COLO668 (cell line): ENCODE results near the gene KRTAP16-1.
"Not testable (repeated sequence)": the region's sequence is repeated elsewhere in the genome, so short reads cannot be mapped to it uniquely, and the experiment has no call there.

Experiments
- DNase-seq: peaks from one replicate; lab custom pipeline; 2025; ENCODE audit not compliant: unreplicated experiment; lab: John Stamatoyannopoulos, UW

KRTAP16-1 gene

DNA sequence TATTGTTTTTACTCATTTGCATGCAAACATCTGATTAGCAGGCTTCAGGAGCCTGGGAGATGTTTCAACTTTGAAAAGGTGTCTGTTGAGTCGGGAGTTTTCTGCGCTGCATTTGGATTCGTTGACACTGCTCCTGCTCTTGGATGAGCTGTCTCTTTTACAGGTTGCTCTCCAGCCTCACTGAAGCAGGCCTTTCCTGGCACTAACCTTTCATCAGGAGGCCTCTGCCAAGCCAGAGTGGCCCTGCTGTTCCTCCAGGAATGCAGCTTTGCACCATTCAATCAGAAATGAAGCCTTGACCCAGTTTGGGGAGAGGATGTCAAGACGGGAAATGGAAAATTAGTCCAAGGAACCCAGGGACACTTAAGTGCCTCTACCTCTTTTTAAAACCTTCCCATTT, 6.1 kb downstream of the KRTAP16-1 start:
- DNase-seq: no peak

GRCh38 chr17:41301916-41302901, 6.9 kb downstream of the KRTAP16-1 start, which contains the start of gene KRTAP29-1:
Gene KRTAP29-1, minus strand, starts transcription at chr17:41302851. Its CDS starts 0 bp downstream, at chr17:41302851.
- no peak for DNase-seq

DNA sequence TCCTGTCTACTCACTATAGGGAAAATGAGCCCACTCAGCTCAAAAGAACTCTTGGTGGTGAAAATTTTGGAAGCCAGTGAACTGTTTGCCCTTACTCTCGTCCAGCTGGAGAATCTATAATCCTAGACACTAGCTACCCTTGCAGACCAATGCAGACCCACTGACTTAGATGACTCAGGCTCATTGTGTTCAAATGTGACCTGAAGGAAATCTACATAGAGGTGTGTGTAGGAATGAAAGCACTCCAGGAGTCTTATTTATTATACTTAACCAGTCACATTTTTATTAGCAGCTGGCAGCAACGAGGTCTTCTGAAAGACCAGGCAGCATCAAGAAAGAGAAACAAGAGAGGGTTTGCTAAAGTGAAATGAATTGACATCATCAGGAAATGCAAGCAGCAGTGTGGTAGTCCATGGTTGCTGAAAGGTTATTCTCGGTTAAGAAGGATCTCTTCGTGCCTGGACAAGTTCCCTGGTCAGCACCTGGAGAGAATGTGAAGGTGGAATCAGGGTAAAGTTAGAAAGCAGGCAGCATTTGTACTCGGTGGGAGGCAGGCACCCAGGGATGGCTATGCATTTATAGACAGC, 7.8 kb downstream of the KRTAP16-1 start:
- no peak for DNase-seq

DNA sequence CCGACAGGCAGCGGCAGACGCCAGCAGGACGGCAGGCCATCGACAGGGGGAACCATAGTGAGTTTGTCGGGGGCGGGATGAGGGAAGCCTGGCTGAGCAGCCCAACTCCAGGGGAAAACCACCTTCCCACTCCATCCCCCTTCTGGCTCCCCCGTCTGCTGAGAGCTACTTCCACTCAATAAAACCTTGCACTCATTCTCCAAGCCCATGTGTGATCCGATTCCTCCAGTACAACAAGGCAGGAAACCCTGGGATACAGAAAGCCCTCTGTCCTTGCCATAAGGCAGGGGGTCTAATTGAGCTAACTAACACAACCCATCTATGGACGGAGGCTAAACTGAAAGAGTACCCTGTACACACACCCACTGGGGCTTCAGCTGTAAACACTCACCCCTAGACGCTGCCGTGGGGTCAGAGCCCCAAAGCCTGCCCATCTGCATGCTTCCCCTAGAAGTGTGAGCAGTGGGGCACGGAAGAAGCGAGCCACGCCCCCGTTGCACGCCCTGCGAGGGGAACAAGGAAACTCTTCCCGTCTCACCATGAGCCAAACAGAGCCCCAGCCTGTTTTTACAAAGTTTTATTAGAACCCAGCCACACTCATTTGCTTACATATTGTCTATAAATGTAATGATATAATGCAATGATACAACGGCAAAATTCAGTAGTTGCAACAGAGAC, 10.5 kb downstream of the KRTAP16-1 start:
- no peak for DNase-seq

GRCh38 chr17:41296846-41297245, 12.3 kb downstream of the KRTAP16-1 start:
- DNase-seq: no peak

- no peak for DNase-seq
Observed at GRCh38 chr17:41294016-41294415, 15.1 kb downstream of the KRTAP16-1 start.

DNA sequence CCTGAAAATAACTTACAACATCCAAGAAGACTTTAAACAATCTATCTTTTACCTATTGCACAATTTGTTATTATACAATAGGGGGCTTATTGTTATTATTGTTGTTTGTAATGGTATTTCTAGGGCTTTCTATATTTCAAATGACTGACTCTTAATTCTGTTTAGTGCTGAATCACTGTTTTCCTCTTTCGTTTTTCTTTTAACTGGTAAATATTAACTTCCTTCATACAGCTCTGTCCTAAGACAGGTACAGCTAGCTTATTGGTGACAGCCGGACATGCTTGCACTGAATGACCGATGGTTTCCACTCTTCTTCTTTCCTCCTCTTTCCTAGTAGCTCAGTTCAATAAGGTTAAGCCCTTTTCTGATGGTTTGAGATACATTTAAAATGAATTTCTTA, 22.1 kb downstream of the KRTAP16-1 start:
- DNase-seq: no peak

DNA sequence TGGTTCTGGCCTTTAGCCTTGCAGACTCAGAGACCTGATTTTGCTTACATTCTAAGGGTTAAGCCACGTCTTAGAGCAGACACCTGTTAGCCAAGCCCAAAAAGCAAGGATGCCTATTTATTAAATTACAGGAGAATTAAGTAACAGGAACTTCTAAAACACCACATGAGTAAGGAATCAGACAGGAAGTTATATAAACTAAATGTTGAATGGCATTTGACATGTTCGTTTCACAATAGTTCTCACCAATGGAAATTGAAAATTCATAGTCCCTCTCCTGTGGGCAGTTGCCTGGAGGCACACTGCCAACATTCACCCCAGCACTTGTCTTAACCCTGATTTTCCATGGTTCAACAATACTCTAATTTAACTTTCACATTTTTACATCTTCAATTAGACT, 24.6 kb downstream of the KRTAP16-1 start:
- DNase-seq: no peak

GRCh38 chr17:41284043-41284442, 25.1 kb downstream of the KRTAP16-1 start:
- DNase-seq: no peak

DNA sequence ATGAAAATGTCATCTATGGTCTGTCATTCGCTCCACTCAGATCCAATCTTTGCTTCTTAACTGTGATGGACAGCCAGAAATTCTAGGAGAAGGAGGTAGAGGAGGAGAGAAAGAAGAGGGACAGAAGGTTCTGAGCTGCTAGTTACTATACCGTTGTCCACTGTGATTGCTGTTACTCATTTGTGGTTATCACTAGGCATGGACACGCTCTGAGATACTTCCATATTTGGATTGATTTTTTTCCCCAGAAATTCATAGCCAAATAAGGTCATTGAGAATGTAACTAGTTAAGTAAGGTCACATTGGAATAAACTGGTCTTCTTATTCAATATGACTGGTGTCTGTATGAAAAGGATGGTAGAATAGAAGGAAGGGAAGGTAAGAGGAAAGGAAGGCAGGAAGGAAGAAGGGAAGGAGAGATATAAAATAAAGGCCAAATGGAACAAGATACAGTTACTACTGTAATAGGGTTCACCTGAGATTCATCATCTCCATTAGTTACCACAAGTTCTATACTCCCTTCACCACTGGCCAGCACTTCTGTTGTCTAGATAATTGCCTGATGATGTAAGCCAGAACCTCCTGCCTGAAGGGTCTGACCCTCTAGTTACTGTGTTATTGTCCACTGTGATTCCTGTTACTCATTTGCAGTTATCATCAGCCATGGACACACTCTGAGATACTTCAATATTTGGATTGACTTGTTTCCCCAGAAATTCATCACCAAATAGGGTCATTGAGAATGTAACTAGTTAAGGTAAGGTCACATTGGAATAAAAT, 30.7 kb downstream of the KRTAP16-1 start:
- no peak for DNase-seq

DNA sequence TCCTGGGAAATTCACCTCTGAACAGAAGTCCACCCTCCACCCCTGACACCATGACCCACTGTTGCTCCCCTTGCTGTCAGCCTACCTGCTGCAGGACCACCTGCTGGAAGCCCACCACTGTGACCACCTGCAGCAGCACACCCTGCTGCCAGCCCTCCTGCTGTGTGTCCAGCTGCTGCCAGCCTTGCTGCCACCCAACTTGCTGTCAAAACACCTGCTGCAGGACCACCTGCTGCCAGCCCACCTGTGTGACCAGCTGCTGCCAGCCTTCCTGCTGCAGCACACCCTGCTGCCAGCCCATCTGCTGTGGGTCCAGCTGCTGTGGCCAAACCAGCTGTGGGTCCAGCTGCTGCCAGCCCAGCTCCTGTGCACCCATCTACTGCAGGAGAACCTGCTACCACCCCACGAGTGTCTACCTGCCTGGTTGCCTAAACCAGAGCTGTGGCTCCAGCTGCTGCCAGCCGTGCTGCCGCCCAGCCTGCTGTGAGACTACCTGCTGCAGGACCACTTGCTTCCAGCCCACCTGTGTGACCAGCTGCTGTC, 33.4 kb downstream of the KRTAP16-1 start, which contains the start of gene KRTAP9-7:
Gene KRTAP9-7 (plus strand): TSS at position 51 of the 543 bp plus-strand sequence. CDS start 0 bp downstream, at position 51.
- not testable (repeated sequence) for DNase-seq

DNA sequence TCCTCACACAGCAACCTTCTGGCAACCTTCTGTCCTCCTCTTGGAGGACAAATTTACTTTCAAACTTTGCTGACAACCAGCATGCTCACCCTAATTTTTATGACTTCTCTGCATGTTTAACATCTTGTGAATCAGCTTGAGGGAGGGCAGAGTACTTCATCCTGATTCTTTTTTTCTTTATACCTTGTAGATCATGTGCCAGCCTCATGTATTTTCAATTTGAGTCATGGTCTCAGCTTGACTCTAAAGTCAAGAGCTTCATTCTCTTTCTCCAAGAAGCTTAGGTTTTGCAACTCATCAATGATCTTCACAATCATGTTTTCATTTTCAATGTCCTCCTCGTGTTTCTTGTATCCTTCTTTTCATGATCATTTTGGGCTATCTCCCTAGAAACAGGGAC, 37.3 kb downstream of the KRTAP16-1 start:
- no peak for DNase-seq

DNA sequence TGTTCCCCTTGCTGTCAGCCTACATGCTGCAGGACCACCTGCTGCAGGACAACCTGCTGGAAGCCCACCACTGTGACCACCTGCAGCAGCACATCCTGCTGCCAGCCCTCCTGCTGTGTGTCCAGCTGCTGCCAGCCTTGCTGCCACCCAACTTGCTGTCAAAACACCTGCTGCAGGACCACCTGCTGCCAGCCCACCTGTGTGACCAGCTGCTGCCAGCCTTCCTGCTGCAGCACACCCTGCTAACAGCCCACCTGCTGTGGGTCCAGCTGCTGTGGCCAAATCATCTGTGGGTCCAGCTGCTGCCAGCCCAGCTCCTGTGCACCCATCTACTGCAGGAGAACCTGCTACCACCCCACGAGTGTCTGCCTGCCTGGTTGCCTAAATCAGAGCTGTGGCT, 37.8 kb downstream of the KRTAP16-1 start:
- not testable (repeated sequence) for DNase-seq

DNA sequence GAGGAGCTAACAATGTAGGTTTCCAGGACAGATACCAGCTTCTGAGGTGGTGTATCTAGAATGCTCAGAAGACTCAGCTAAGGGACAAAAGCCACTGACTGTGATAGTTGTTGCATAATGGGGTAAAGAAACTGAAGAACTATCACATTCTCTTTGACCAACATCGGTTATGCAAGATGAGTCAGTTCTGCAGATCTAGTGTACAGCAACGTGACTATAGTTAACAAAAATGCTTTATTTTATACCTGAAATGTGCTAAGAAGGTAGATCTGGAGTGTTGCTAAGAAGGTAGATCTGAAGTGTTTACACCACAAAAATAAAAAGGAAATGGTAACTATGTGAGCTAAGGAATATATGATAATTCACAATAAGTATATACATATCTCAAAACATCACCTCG, 41.4 kb downstream of the KRTAP16-1 start:
- DNase-seq: no peak

DNA sequence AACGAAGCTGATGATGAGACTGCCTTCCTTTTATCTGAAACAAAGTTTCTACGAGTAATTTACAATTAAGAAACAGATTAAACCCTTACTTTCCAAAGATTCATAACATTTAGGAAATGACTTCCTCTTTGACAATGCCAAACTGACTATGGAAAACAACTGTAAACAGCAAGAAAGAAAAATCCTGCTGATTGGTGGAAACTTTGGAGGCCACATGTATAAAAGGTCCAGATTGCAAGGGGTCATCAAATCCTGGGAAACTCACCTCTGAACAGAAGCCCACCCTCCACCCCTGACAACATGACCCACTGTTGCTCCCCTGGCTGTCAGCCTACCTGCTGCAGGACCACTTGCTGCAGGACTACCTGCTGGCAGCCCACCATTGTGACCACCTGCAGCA, 44.0 kb downstream of the KRTAP16-1 start, which contains the start of gene KRTAP9-6:
Gene KRTAP9-6 (plus strand): TSS at position 301 of the 400 bp plus-strand sequence. CDS start 0 bp downstream, at position 301.
- DNase-seq: no peak

- DNase-seq: no peak
Observed at GRCh38 chr17:41264599-41264998, 44.5 kb downstream of the KRTAP16-1 start.

DNA sequence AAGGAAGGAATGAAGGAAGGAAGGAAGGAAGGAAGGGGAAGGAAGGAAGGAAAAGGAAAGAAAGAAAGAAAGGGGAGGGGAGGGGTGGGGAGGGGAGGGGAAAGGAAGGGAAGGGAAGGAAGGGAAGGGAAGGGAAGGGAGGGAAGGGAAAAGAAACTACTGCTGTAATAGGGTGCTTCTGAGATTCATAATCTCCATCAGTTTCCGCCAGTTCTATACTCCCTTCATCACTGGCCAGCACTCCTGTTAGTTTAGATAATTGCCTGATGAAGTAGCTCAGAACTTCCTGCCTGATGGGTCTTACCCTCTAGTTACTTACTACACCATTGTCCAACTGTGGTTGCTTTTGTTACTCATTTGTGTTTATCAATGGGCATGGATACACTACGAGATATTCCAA, 45.9 kb downstream of the KRTAP16-1 start:
- DNase-seq: no peak

DNA sequence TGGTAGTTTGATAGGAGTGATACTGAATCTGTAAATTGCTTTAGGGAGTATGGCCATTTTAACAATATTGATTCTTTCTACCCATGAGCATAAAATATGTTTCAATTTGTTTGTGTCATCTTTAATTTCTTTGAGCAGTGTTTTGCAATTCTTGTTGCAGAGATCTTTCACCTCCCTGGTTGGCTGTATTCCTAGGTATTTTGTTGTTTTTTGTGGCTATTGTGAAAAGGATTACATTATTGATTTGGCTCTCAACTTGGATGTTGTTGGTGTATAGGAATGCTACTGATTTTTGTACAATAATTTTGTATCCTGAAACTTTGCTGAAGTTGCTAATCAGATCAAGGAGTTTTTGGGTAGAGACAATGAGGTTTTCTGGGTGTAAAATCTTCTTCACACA, 50.7 kb downstream of the KRTAP16-1 start:
- DNase-seq: no peak
